Measurements from ENCODE around the gene TDRD15. TPM values are rescaled to one million over a fixed set of nuclear protein-coding genes. Genes with fewer than 3 reads are reported as not detected.

Gene TDRD15
- total RNA-seq, 1 experiment from 2014 or later = not detected

- no peak overlapping the region for H2BK12ac ChIP-seq (ENCODE audit: insufficient read length, low read depth, low read length)
- DNase-seq = no peak
- no peaks in the 10 kb centered on the region for H3K9me3 Mint-ChIP-seq
- H3K79me1 ChIP-seq (ENCODE audit: insufficient read depth, low read depth, low read length, poor library complexity, severe bottlenecking) = no peaks in the 10 kb centered on the region
- TF ChIP-seq, protein P1, sequence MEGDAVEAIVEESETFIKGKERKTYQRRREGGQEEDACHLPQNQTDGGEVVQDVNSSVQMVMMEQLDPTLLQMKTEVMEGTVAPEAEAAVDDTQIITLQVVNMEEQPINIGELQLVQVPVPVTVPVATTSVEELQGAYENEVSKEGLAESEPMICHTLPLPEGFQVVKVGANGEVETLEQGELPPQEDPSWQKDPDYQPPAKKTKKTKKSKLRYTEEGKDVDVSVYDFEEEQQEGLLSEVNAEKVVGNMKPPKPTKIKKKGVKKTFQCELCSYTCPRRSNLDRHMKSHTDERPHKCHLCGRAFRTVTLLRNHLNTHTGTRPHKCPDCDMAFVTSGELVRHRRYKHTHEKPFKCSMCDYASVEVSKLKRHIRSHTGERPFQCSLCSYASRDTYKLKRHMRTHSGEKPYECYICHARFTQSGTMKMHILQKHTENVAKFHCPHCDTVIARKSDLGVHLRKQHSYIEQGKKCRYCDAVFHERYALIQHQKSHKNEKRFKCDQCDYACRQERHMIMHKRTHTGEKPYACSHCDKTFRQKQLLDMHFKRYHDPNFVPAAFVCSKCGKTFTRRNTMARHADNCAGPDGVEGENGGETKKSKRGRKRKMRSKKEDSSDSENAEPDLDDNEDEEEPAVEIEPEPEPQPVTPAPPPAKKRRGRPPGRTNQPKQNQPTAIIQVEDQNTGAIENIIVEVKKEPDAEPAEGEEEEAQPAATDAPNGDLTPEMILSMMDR (conservative IDR thresholded peaks at IDR 0.05) = no peak
- H2AK5ac ChIP-seq (ENCODE audit: insufficient read length, low read length) = no peak overlapping the region
- H3T11ph ChIP-seq (ENCODE audit: low read length) = no peak overlapping the region
- H2BK120ac ChIP-seq (ENCODE audit: low read depth, low read length, poor library complexity, severe bottlenecking) = no peak overlapping the region
- peaks cover 3% of the 10 kb centered on the region for H3K27me3 Mint-ChIP-seq (ENCODE audit: low read depth)
- H3K23ac ChIP-seq (ENCODE audit: insufficient read length, low read depth, low read length) = no peak overlapping the region
- H3K56ac ChIP-seq (ENCODE audit: insufficient read length, low read depth, low read length) = no peak overlapping the region
- H2BK15ac ChIP-seq (ENCODE audit: low read depth, low read length) = no peak overlapping the region
- no CpG with 5 or more reads among the region's 2 CpGs for WGBS (ENCODE audit: extremely low coverage, insufficient read length, low lambda C conversion rate)
- no peak overlapping the region for H3K14ac ChIP-seq (ENCODE audit: insufficient read depth, low read length)
- H3K27me3 ChIP-seq (ENCODE audit: insufficient read depth, low read length) = no peaks in the 10 kb centered on the region
- no peaks in the 10 kb centered on the region for H3K9me3 ChIP-seq (ENCODE audit: control insufficient read depth, low read depth, low read length)
- H3K4me3 Mint-ChIP-seq = no peak overlapping the region
- no peak overlapping the region for H3K27ac ChIP-seq (ENCODE audit: insufficient read length, low read depth, low read length)
- H4K91ac ChIP-seq (ENCODE audit: insufficient read length, low read depth, low read length) = no peak overlapping the region
- H3K23me2 ChIP-seq (ENCODE audit: insufficient read length, low read depth, low read length, poor library complexity, severe bottlenecking) = no peaks in the 10 kb centered on the region
- no peaks in the 10 kb centered on the region for H3K36me3 Mint-ChIP-seq (ENCODE audit: insufficient read depth in 1 of 3, low read depth in 3 of 3)
- no peaks in the 10 kb centered on the region for H4K20me1 ChIP-seq (ENCODE audit: control insufficient read depth, insufficient read depth, insufficient read length)
- H4K5ac ChIP-seq (ENCODE audit: insufficient read length, low read depth, low read length) = no peak overlapping the region
- no peak overlapping the region for H2AFZ ChIP-seq (ENCODE audit: low read length)
- no peaks in the 10 kb centered on the region for H3K4me1 Mint-ChIP-seq
- H3K18ac ChIP-seq (ENCODE audit: insufficient read length, low read depth, low read length) = no peak overlapping the region
- no peak overlapping the region for H3K4ac ChIP-seq (ENCODE audit: low read depth, low read length)
- H3K79me2 ChIP-seq (ENCODE audit: insufficient read depth, low read length) = no peaks in the 10 kb centered on the region
- no peaks in the 10 kb centered on the region for H3K4me1 ChIP-seq (ENCODE audit: insufficient read depth, low read length)
- H3K27ac Mint-ChIP-seq = no peak overlapping the region
- H2BK5ac ChIP-seq (ENCODE audit: insufficient read length, low read length) = no peak overlapping the region
- no peak overlapping the region for H2BK20ac ChIP-seq (ENCODE audit: low read depth, low read length, poor library complexity, severe bottlenecking)
- no peak overlapping the region for H3K9ac ChIP-seq (ENCODE audit: extremely low read depth, insufficient read length, low read length)
- H4K8ac ChIP-seq (replicated peaks; ENCODE audit: insufficient read length, low read depth, low read length) = no peak overlapping the region
- H3K4me2 ChIP-seq (ENCODE audit: insufficient read depth, insufficient read length, low read length) = no peak overlapping the region
These were observed 18.4 kb downstream of the TDRD15 start for GRCh38 chr2:21142149-21142548.
